Neural progenitor cell (in vitro differentiated cells): Measurements from ENCODE around the gene LZTFL1.

Experiments
- CTCF ChIP-seq: fragments of 200-600 bp; sonication (generic); IDR thresholded peaks from 2 replicates; pipeline ENCODE4 v1.5.1; 2017; ENCODE audit warnings: antibody characterized with exemption, mild to moderate bottlenecking
- EZH2phosphoT487 ChIP-seq: fragments of 200-600 bp; sonication (generic); IDR thresholded peaks from 2 replicates; pipeline ENCODE4 v1.6.1; 2017; ENCODE audit warnings: antibody characterized with exemption

- no peak for TF ChIP-seq CTCF
- TF ChIP-seq EZH2phosphoT487, result no peak
Observed at GRCh38 chr3:45816544-45816943, 25.4 kb downstream of the LZTFL1 start.
